GM12872 (cell line): ENCODE results near the gene MYMX.

Experiments
- CTCF ChIP-seq: IDR thresholded peaks from 3 replicates; pipeline ENCODE4 v1.5.1; 2011; ENCODE audit warnings: low read depth, mild to moderate bottlenecking, low read length, moderate library complexity; ENCODE audit not compliant: insufficient read depth

The MYMX gene

GRCh38 chr6:44228031-44228430, 11.3 kb downstream of the MYMX start:
- no peak for TF ChIP-seq CTCF

- no peak for TF ChIP-seq CTCF
Observed at GRCh38 chr6:44228433-44228832, 11.7 kb downstream of the MYMX start.

GRCh38 chr6:44228836-44229235, 12.1 kb downstream of the MYMX start:
- TF ChIP-seq CTCF = no peak

GRCh38 chr6:44229376-44230033, 12.8 kb downstream of the MYMX start:
- no peak for TF ChIP-seq CTCF

GRCh38 chr6:44230034-44230675, 13.4 kb downstream of the MYMX start:
- TF ChIP-seq CTCF = no peak

- no peak for TF ChIP-seq CTCF
Observed at GRCh38 chr6:44232676-44233566, 16.2 kb downstream of the MYMX start.

- no peak for TF ChIP-seq CTCF
Observed at GRCh38 chr6:44233567-44234100, 16.9 kb downstream of the MYMX start.
